HCT116 (cell line): Measurements from ENCODE around the gene CDH16. TPM values are rescaled to one million over a fixed set of nuclear protein-coding genes. Genes with fewer than 3 reads are reported as not detected.

Source experiments
- ATAC-seq: fragments of 200-7000 bp; cut with Tn5 transposase; 2 replicates; pipeline ENCODE4 v1.9.1; 2020; ENCODE audit warnings: mild to moderate bottlenecking, moderate library complexity
- BruUV-seq: library from RNA; stranded (reverse); fragments of 400-500 nt; replicated peaks from 2 replicates; lab custom pipeline; 2021; lab: Mats Ljungman, UMichigan
- CTCF ChIA-PET: fragments of 300-600 bp; sonication (Branson Sonifier 250); formaldehyde crosslinking; loops from one replicate; lab custom pipeline; 2021; ENCODE audit warnings: antibody characterized with exemption; lab: Charles Lee
- POLR2A ChIA-PET: fragments of 300-600, 350-600 bp; sonication (Branson Sonifier 250); formaldehyde crosslinking; loops from one replicate; lab custom pipeline; 2021; ENCODE audit warnings: antibody characterized with exemption; lab: Charles Lee
- RAD21 ChIA-PET, 2 experiments: fragments of 300-600 bp; sonication (Branson Sonifier 250); formaldehyde crosslinking; loops; one replicate each; lab custom pipeline; 2023; ENCODE audit warnings: low total read pairs in 2 of 2; ENCODE audit not compliant: uncharacterized antibody in 2 of 2, unreplicated experiment in 2 of 2, low non-redundant PET in 1 of 2; lab: Charles Lee
- DNase-seq: peaks from one replicate; pipeline ENCODE4 v3.0.0-alpha.2; 2010; ENCODE audit warnings: low read depth, low spot score
- H2AFZ ChIP-seq: fragments of 200-600 bp; shearing (Covaris generic), sonication (generic); 2 replicates; pipeline ENCODE4 v1.6.1; 2017; ENCODE audit warnings: low read depth, mixed run types, mixed read lengths, antibody characterized with exemption, low read length; ENCODE audit not compliant: poor library complexity, severe bottlenecking
- H3K27ac ChIP-seq: 2 replicates; pipeline ENCODE4 v1.5.1; 2012; ENCODE audit warnings: low read depth, low read length
- H3K27me3 ChIP-seq: fragments of 200-600 bp; sonication (generic); 2 replicates; pipeline ENCODE4 v1.6.1; 2016; ENCODE audit warnings: mixed run types, low read length, mixed read lengths; ENCODE audit not compliant: insufficient read depth
- H3K36me3 ChIP-seq, 2 experiments: fragments of 200-500 bp in 1 of 2; fragments of 200-600 bp in 1 of 2; sonication (Bioruptor generic) in 1 of 2; sonication (generic) in 1 of 2; 2 replicates each; pipeline versions ENCODE4 v1.5.1 to v1.6.1; 2014 to 2016; ENCODE audit warnings: low read length in 2 of 2, inconsistent platforms in 1 of 2, mixed read lengths in 1 of 2, mixed run types in 1 of 2; ENCODE audit not compliant: insufficient read depth in 2 of 2, control insufficient read depth in 1 of 2
- H3K4me1 ChIP-seq, 2 experiments: fragments of 200-600 bp in 1 of 2; sonication (generic) in 1 of 2; 2 replicates each; pipeline versions ENCODE4 v1.5.1 to v1.6.1; 2012 to 2017; ENCODE audit warnings: low read length in 2 of 2, inconsistent platforms in 1 of 2, mild to moderate bottlenecking in 1 of 2, mixed read lengths in 1 of 2, mixed run types in 1 of 2, moderate library complexity in 1 of 2; ENCODE audit not compliant: insufficient read depth in 2 of 2, control insufficient read depth in 1 of 2
- H3K4me2 ChIP-seq: fragments of 200-600 bp; sonication (generic); 2 replicates; pipeline ENCODE4 v1.6.1; 2017; ENCODE audit warnings: mixed run types, low read length, mixed read lengths
- H3K4me3 ChIP-seq, 2 experiments: fragments of 200-600 bp in 1 of 2; sonication (generic) in 1 of 2; replicated peaks in 1 of 2; 2 replicates each; pipeline ENCODE4 v1.5.1; 2011 to 2016; ENCODE audit warnings: low read length in 2 of 2, control low read depth in 1 of 2, low read depth in 1 of 2, mild to moderate bottlenecking in 1 of 2, mixed read lengths in 1 of 2, mixed run types in 1 of 2
- H3K79me2 ChIP-seq: fragments of 200-600 bp; sonication (generic); 2 replicates; pipeline ENCODE4 v1.6.1; 2017; ENCODE audit warnings: mild to moderate bottlenecking, mixed run types, low read length, moderate library complexity, mixed read lengths; ENCODE audit not compliant: insufficient read depth
- H3K9ac ChIP-seq: fragments of 200-600 bp; sonication (generic); 2 replicates; pipeline ENCODE4 v1.6.1; 2016; ENCODE audit warnings: low read length, mixed read lengths
- H3K9me2 ChIP-seq: fragments of 200-600 bp; sonication (generic), shearing (Covaris generic); 2 replicates; pipeline ENCODE4 v1.6.1; 2017; ENCODE audit warnings: mixed run types, mild to moderate bottlenecking, moderate library complexity; ENCODE audit not compliant: insufficient read depth
- H3K9me3 ChIP-seq, 2 experiments: fragments of 200-500 bp in 1 of 2; fragments of 200-600 bp in 1 of 2; sonication (Bioruptor generic) in 1 of 2; sonication (generic) in 1 of 2; 2 replicates each; pipeline ENCODE4 v1.6.1; 2014 to 2017; ENCODE audit warnings: low read length in 2 of 2, mixed read lengths in 2 of 2, inconsistent platforms in 1 of 2, low read depth in 1 of 2, mild to moderate bottlenecking in 1 of 2, mixed run types in 1 of 2, moderate library complexity in 1 of 2; ENCODE audit not compliant: control insufficient read depth in 1 of 2, insufficient read depth in 1 of 2
- H4K20me1 ChIP-seq: fragments of 200-600 bp; sonication (generic), shearing (Covaris generic); 2 replicates; pipeline ENCODE4 v1.6.1; 2017; ENCODE audit warnings: mixed run types, mild to moderate bottlenecking, moderate library complexity; ENCODE audit not compliant: insufficient read depth
- CBX3 ChIP-seq: IDR thresholded peaks from 2 replicates; pipeline ENCODE4 v1.6.1; 2012; ENCODE audit warnings: low read depth
- CEBPB ChIP-seq: IDR thresholded peaks from 2 replicates; pipeline ENCODE4 v1.6.1; 2012; ENCODE audit warnings: low read depth
- EZH2phosphoT487 ChIP-seq: fragments of 200-600 bp; IDR thresholded peaks from 2 replicates; pipeline ENCODE4 v1.6.1; 2018; ENCODE audit warnings: antibody characterized with exemption, borderline replicate concordance
- FOSL1 ChIP-seq: IDR thresholded peaks from 2 replicates; pipeline ENCODE4 v1.6.1; 2012; ENCODE audit warnings: low read depth
- JUND ChIP-seq: IDR thresholded peaks from 2 replicates; pipeline ENCODE4 v1.6.1; 2012
- POLR2A ChIP-seq: IDR thresholded peaks from 2 replicates; pipeline ENCODE4 v1.7.0; 2011; ENCODE audit warnings: borderline replicate concordance; ENCODE audit not compliant: insufficient read depth, insufficient read length; ENCODE audit errors: extremely low read depth
- RAD21 ChIP-seq: IDR thresholded peaks from 2 replicates; pipeline ENCODE4 v1.6.1; 2012; ENCODE audit warnings: low read depth, mild to moderate bottlenecking
- SP1 ChIP-seq: IDR thresholded peaks from 2 replicates; pipeline ENCODE4 v1.6.1; 2012; ENCODE audit warnings: low read depth
- SRF ChIP-seq: IDR thresholded peaks from 2 replicates; pipeline ENCODE4 v1.6.1; 2012; ENCODE audit warnings: low read depth
- YY1 ChIP-seq: IDR thresholded peaks from 2 replicates; pipeline ENCODE4 v1.6.1; 2011; ENCODE audit warnings: low read length, low read depth, moderate library complexity, mild to moderate bottlenecking; ENCODE audit not compliant: insufficient replicate concordance; ENCODE audit errors: extremely low read depth
- ZNF274 ChIP-seq: fragments of 200-500 bp; sonication (Bioruptor generic); IDR thresholded peaks from 2 replicates; pipeline ENCODE4 v1.6.1; 2014; ENCODE audit warnings: mild to moderate bottlenecking, low read depth, low read length, inconsistent platforms
- intact Hi-C: fragments of 100-400 bp; cut with micrococcal nuclease; formaldehyde crosslinking; loops from 2 replicates; pipeline ENCODE4 v1.10.0; 2022
- total RNA-seq: library from RNA; stranded (reverse); gene quantifications from one replicate; pipeline ENCODE4 v1.2.1, GENCODE V29; 2021; ENCODE audit not compliant: unreplicated experiment
- TF ChIP-seq, protein P1 (sequence below): IDR thresholded peaks from 2 replicates; pipeline ENCODE4 v1.6.1; 2011; ENCODE audit warnings: mild to moderate bottlenecking, low read length, moderate library complexity; ENCODE audit not compliant: insufficient replicate concordance; ENCODE audit errors: extremely low read depth
- TF ChIP-seq, protein P2 (sequence below), 3 experiments: fragments of 200-600 bp in 1 of 3; sonication (generic) in 1 of 3; IDR thresholded peaks in 2 of 3; conservative IDR thresholded peaks in 1 of 3; 2 replicates each; pipeline ENCODE4 v1.5.1; 2012 to 2017; ENCODE audit warnings: low read depth in 2 of 3, low read length in 2 of 3, antibody characterized with exemption in 1 of 3, borderline replicate concordance in 1 of 3, control low read depth in 1 of 3, mild to moderate bottlenecking in 1 of 3, mixed read lengths in 1 of 3, mixed run types in 1 of 3, moderate library complexity in 1 of 3; ENCODE audit not compliant: insufficient read depth in 1 of 3
- TF ChIP-seq, protein P3 (sequence below): IDR thresholded peaks from 2 replicates; pipeline ENCODE4 v1.6.1; 2012

CDH16 gene
- total RNA-seq, 1 experiment from 2014 or later = not detected

GRCh38 chr16:66898933-66899309 lies 19.8 kb downstream of the CDH16 start:
- ChIA-PET CTCF (no interaction called here), POLR2A (no interaction called here), RAD21 (no interaction called here)
- intact Hi-C loops = loop anchor here (5.0 to 10.0 kb wide), 2 partner anchors 53 to 206 kb away; partner anchors contain the start of gene PHAF1
- H4K20me1 ChIP-seq = no peaks in the 10 kb centered on the region
- H3K9ac ChIP-seq = no peak overlapping the region
- no peak for ATAC-seq
- no peak overlapping the region for H3K4me3 ChIP-seq
- no peak for DNase-seq
- no peaks in the 10 kb centered on the region for H3K9me2 ChIP-seq
- H3K4me1 ChIP-seq = peaks cover 7 to 12% of the 10 kb centered on the region in 2 experiments; a peak in 3 of 4 replicates
- no TSS peak for BruUV-seq
- H3K36me3 ChIP-seq = no peaks in the 10 kb centered on the region
- H3K27me3 ChIP-seq = no peaks in the 10 kb centered on the region
- H2AFZ ChIP-seq = no peak overlapping the region
- no peak overlapping the region for H3K27ac ChIP-seq
- H3K9me3 ChIP-seq = no peaks in the 10 kb centered on the region
- TF ChIP-seq EZH2phosphoT487 (no peak), POLR2A (no peak)
- TF ChIP-seq, protein P1, sequence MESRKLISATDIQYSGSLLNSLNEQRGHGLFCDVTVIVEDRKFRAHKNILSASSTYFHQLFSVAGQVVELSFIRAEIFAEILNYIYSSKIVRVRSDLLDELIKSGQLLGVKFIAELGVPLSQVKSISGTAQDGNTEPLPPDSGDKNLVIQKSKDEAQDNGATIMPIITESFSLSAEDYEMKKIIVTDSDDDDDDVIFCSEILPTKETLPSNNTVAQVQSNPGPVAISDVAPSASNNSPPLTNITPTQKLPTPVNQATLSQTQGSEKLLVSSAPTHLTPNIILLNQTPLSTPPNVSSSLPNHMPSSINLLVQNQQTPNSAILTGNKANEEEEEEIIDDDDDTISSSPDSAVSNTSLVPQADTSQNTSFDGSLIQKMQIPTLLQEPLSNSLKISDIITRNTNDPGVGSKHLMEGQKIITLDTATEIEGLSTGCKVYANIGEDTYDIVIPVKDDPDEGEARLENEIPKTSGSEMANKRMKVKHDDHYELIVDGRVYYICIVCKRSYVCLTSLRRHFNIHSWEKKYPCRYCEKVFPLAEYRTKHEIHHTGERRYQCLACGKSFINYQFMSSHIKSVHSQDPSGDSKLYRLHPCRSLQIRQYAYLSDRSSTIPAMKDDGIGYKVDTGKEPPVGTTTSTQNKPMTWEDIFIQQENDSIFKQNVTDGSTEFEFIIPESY = no peak
- no peaks in the 10 kb centered on the region for H3K79me2 ChIP-seq
- no peak overlapping the region for H3K4me2 ChIP-seq

DNA sequence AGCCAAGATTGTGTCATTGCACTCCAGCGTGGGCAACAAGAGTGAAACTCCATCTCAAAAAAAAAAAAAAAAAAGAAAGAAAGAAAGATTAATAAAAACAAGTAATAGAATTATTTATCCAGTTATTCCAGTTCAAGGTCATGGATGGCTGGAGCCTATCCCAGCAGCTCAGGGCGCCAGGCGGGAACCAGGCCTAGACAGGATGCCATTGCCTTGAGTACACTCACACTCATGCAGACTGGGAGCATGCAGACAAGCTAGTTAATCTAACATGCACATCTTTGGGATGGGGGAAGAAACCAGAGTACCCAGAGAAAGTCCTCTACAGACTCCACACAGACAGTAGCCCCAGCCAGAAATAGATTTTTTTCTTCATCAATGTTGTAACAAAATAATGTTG lies 20.5 kb downstream of the CDH16 start:
- ChIA-PET POLR2A (no interaction called here), RAD21 (no interaction called here), CTCF (no interaction called here)
- DNase-seq (no peak), ATAC-seq (no peak)
- Histone ChIP-seq H3K27me3 (no peaks in the 10 kb centered on the region), H3K4me1 (peaks cover 7 to 12% of the 10 kb centered on the region in 2 experiments; a peak in 3 of 4 replicates), H3K9ac (no peak overlapping the region), H3K27ac (no peak overlapping the region), H3K79me2 (no peaks in the 10 kb centered on the region), H3K4me2 (no peak overlapping the region), H3K36me3 (no peaks in the 10 kb centered on the region), H3K9me2 (no peaks in the 10 kb centered on the region), H2AFZ (no peak overlapping the region), H3K4me3 (no peak overlapping the region), H3K9me3 (no peaks in the 10 kb centered on the region), H4K20me1 (no peaks in the 10 kb centered on the region)
- intact Hi-C loops = loop anchor here (5.0 to 10.0 kb wide), 2 partner anchors 54 to 207 kb away; partner anchors contain the start of gene PHAF1
- BruUV-seq = no TSS peak
- TF ChIP-seq SP1 (no peak), ZNF274 (no peak), YY1 (no peak), CEBPB (no peak), CBX3 (no peak), RAD21 (no peak), SRF (no peak), JUND (no peak), FOSL1 (no peak)
- TF ChIP-seq, protein P2, sequence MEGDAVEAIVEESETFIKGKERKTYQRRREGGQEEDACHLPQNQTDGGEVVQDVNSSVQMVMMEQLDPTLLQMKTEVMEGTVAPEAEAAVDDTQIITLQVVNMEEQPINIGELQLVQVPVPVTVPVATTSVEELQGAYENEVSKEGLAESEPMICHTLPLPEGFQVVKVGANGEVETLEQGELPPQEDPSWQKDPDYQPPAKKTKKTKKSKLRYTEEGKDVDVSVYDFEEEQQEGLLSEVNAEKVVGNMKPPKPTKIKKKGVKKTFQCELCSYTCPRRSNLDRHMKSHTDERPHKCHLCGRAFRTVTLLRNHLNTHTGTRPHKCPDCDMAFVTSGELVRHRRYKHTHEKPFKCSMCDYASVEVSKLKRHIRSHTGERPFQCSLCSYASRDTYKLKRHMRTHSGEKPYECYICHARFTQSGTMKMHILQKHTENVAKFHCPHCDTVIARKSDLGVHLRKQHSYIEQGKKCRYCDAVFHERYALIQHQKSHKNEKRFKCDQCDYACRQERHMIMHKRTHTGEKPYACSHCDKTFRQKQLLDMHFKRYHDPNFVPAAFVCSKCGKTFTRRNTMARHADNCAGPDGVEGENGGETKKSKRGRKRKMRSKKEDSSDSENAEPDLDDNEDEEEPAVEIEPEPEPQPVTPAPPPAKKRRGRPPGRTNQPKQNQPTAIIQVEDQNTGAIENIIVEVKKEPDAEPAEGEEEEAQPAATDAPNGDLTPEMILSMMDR (IDR thresholded peaks at IDR 0.05 in 2 of 3, conservative IDR thresholded peaks at IDR 0.05 in 1 of 3; ENCODE audit: borderline replicate concordance in 1 of 3, insufficient read depth in 1 of 3, low read depth in 2 of 3, low read length in 2 of 3) = no peak
- TF ChIP-seq, protein P1 = no peak
- TF ChIP-seq, protein P3, sequence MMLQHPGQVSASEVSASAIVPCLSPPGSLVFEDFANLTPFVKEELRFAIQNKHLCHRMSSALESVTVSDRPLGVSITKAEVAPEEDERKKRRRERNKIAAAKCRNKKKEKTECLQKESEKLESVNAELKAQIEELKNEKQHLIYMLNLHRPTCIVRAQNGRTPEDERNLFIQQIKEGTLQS = no peak
- TF ChIP-seq, all 23 proteins: peak for 0
